T1000 (cell line): ENCODE results near the gene IQCE.

ENCODE experiments used
- DNase-seq: peaks from one replicate; lab custom pipeline; 2025; ENCODE audit warnings: mixed read lengths; lab: John Stamatoyannopoulos, UW

The IQCE gene

GRCh38 chr7:2649139-2649838, 90.5 kb downstream of the IQCE start:
- no peak for DNase-seq

DNA sequence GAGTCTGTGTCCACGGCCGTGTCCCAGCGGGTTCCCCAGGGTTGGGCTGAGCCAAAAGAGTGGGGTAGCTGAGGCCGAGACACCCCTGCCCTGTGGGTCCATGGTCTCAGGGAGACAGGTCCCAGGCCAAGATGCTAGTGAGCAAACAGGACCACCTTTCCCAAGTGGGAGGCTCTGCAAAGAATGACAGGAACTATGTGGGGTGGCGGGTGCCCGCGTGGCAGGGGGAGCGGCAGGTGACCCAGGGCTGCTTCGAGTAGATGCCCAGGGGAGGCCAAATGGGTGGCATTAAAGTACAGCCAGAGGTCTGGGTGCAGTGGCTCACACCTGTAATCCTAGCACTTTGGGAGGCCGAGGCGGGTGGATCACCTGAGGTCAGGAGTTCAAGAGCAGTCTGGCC, 91.2 kb downstream of the IQCE start:
- no peak for DNase-seq

GRCh38 chr7:2650451-2650850, 91.7 kb downstream of the IQCE start:
- DNase-seq: no peak

GRCh38 chr7:2651336-2651735, 92.6 kb downstream of the IQCE start:
- DNase-seq: no peak

DNA sequence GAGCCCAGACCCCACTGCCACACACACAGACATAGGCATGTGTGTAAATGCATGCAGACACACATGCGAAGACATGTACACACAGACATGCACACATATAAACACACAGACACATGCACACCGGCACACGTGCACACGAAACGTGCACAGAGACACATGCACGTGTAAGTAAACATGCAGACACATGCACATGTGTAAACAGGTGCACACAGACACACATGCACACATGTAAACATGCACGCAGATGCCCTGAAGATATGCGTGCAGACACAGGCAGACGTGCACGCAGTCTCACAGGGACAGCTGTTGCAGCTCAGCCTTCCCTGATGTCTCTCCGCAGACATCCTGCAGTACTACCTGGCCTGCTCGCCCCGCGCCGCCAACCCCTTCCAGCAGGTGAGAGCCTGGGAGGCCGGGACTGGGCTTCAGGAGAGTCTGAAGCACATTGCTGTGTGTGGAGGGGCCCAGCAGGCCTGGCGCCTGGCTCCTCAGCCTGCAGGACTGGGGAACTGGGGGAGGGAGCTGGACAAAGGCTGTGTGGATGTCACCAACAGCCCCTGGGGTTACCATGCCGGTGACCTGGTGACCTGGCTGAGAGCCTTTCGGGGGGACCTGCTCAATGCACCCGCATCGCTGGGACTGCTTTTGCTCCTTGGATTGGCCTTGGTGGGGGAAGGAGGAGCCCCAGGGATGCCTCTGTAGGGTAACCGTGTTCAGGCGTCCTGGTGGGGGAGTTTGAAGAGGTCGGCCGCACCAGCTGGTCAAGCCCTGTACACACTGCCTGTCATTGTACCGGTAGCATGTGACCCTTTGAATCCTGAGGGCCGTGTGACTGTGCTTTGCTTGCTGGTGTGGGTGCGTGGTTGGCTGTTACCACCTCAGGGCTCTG, 93.3 kb downstream of the IQCE start:
- no peak for DNase-seq

GRCh38 chr7:2652736-2653060, 93.9 kb downstream of the IQCE start:
- DNase-seq: no peak

GRCh38 chr7:2654059-2654458, 95.3 kb downstream of the IQCE start:
- no peak for DNase-seq

- no peak for DNase-seq
Measured at GRCh38 chr7:2655870-2656614, 97.3 kb downstream of the IQCE start.

DNA sequence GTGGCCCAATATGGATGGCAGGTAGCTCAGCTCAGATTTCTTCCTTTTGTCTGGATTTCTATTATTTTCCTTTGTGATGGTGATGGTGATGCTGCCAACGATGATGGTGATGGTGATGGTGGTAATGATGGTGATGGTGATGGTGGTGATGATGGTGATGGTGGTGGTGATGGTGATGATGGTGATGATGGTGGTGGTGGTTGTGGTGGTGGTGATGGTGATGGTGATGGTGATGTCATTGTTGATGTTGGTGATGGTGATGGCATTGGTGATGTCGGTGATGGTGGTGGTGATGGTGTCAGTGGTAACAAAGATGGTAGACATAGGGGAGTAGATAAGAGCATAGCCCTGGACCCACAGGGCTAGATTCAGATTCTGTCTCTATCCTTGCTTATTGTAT, 98.4 kb downstream of the IQCE start:
- DNase-seq: no peak

DNA sequence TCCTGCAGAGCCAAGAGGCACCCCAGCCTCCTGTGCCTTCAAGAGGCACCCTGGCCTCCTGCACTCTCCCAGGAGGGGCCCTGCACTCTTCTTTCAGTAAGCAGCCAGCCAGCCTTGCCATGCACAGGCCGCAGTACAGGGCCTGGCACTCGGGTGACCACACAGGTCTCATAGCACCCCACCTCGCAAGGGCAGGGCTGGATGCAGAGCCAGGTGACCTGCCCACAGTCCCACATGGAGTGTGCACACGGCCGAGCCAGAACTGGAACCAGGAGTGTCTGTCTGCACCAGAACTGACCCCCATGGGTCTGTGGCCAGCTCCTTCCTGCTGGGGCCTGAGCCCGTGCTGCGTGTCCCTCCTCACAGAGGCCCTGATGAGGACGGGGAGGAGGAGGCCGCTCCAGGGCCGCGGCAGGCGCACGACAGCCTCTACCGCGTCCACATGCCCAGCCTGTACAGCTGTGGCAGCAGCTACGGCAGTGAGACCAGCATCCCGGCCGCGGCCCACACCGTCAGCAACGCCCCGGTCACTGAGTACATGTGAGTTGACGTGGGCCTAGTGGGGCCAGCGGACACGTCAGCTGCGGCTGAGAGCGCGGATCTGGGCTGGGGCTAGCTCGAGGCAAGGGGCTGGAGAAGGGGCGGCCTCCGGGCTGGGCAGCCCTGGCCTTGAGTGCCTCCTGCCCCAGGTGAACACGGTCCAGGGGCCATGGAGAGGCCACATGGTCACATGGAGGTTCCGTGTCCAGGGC, 99.3 kb downstream of the IQCE start:
- DNase-seq: no peak

DNA sequence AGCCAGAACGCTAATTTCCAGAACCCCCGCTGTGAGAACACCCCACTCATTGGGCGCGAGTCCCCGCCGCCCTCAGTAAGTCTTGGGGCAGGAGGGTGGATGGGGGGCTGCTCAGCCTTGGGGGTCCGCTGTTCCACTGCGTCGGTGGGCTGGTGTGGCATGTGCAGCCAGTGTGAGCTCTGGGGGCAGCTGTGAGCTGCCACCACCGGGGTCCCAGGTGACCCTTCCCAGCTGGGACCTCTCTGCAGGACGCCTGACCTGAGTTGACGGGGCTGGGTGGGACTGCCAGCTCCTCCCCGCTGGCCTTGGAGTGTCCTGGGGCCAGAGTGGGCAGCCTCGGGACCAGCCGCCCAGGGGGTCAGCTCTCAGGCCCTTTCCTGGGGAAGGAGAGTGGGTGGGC, 100.2 kb downstream of the IQCE start:
- DNase-seq: no peak

- no peak for DNase-seq
Measured at GRCh38 chr7:2659556-2660358, 101.0 kb downstream of the IQCE start.

GRCh38 chr7:2660359-2661095, 101.7 kb downstream of the IQCE start:
- no peak for DNase-seq

DNA sequence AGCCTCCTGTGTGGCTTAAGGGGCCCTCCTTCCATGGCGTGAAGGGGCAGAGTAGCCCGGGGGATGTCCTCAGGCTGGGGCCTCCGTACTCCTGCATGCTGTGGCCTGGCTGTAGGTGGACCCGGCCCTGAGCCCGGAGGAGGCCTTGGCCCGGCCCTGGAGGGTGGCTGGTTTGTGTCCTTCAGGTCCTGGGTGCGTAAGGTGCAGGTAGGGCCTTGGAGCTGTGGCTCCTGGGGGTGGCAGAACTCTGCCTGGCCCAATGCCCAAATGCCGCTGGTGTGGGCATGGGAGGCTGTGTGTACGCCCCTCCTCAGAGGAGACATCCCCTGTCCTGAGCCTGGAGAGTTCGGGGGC, 102.3 kb downstream of the IQCE start:
- DNase-seq: no peak

DNA sequence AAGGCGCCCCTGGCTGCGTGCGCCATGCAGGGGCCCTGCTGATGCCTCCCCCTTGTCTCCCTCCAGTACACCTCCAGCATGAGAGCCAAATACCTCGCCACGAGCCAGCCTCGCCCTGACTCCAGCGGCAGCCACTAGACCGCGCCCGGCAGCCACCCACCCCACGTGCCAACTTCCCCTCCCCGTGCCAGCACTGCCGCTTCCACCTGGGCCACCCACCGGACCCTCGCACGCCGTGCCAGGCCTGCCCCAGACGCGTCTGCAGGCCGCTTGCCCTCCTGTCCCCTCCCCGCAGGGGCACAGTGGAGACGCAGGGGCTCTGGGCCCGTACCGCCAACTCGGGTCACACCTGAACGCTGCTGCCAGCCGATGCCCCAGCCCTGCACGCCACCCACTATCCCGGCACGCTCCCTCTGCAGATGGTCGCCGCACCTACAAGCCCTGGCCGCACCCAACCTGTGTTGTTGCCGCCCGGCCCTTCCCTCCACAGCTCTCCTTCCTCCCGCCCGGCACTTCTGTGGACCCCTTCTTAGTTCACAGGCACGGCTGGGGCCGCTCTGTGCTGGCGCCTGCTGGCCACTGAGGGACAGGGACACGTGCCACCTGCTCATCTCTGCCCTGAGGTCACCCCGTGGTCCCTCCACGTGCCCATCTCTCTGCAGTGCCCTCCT, 103.0 kb downstream of the IQCE start:
- DNase-seq: no peak

- DNase-seq: no peak
Measured at GRCh38 chr7:2662273-2663120, 103.7 kb downstream of the IQCE start.

- DNase-seq: no peak
Measured at GRCh38 chr7:2663121-2663886, 104.5 kb downstream of the IQCE start.

DNA sequence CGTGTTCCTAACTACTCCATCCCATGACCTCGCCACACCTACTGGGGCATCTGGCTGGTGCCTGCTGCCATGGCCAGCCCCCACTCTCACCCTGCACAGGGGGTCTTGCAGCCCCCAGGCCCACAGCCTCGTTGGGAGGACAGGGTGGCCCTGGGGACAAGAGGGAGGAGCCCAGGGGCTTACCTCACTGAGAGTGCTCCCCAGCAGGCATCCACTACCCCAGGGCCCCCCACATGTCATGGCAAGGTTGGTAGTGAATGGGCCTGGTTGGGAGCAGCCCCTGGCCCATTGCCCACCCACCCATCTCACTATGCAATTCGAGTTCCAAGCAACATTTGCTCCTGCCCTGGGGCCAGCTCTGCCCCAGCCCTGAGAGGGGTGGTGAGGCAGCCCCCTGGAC, 105.2 kb downstream of the IQCE start:
- no peak for DNase-seq
